DMS114 treated with DMSO at 0.1 percent for 48 hours (cell line): Measurements from ENCODE around the gene GRIK2.

ENCODE experiments used
- DNase-seq: peaks from one replicate; lab custom pipeline; 2025; ENCODE audit not compliant: unreplicated experiment; lab: John Stamatoyannopoulos, UW

Gene GRIK2

GRCh38 chr6:101400326-101401135 lies 7.0 kb downstream of the GRIK2 start:
- no peak for DNase-seq

GRCh38 chr6:101401171-101401570 lies 7.7 kb downstream of the GRIK2 start:
- no peak for DNase-seq

- DNase-seq = no peak
Observed at GRCh38 chr6:101401792-101402621, 8.5 kb downstream of the GRIK2 start.

- DNase-seq = no peak
Observed at GRCh38 chr6:101402622-101403031, 9.1 kb downstream of the GRIK2 start.

GRCh38 chr6:101403216-101403945 lies 9.9 kb downstream of the GRIK2 start:
- DNase-seq = no peak

- no peak for DNase-seq
Observed at GRCh38 chr6:101404775-101405174, 11.3 kb downstream of the GRIK2 start.

GRCh38 chr6:101413773-101414172 lies 20.3 kb downstream of the GRIK2 start:
- no peak for DNase-seq

GRCh38 chr6:101417900-101418299 lies 24.4 kb downstream of the GRIK2 start:
- DNase-seq = no peak

- DNase-seq = no peak
Observed at GRCh38 chr6:101422251-101422650, 28.7 kb downstream of the GRIK2 start.

- DNase-seq = no peak
Observed at GRCh38 chr6:101422811-101423210, 29.3 kb downstream of the GRIK2 start.

- no peak for DNase-seq
Observed at GRCh38 chr6:101429270-101429669, 35.8 kb downstream of the GRIK2 start.

GRCh38 chr6:101429845-101430244 lies 36.3 kb downstream of the GRIK2 start:
- no peak for DNase-seq

GRCh38 chr6:101433141-101433540 lies 39.6 kb downstream of the GRIK2 start:
- DNase-seq = no peak

GRCh38 chr6:101434601-101435000 lies 41.1 kb downstream of the GRIK2 start:
- DNase-seq = no peak

- DNase-seq = no peak
Observed at GRCh38 chr6:101435038-101435437, 41.5 kb downstream of the GRIK2 start.

- no peak for DNase-seq
Observed at GRCh38 chr6:101439790-101440189, 46.3 kb downstream of the GRIK2 start.

GRCh38 chr6:101443315-101443714 lies 49.8 kb downstream of the GRIK2 start:
- DNase-seq = no peak

GRCh38 chr6:101444717-101445116 lies 51.2 kb downstream of the GRIK2 start:
- no peak for DNase-seq

GRCh38 chr6:101445527-101445926 lies 52.0 kb downstream of the GRIK2 start:
- no peak for DNase-seq

- DNase-seq = no peak
Observed at GRCh38 chr6:101450901-101451300, 57.4 kb downstream of the GRIK2 start.

GRCh38 chr6:101451981-101452380 lies 58.5 kb downstream of the GRIK2 start:
- DNase-seq = no peak

- no peak for DNase-seq
Observed at GRCh38 chr6:101453221-101453620, 59.7 kb downstream of the GRIK2 start.
